ENCODE data around the gene DSE. TPM values are rescaled to one million over a fixed set of nuclear protein-coding genes. Genes with fewer than 3 reads are reported as not detected.

The DSE gene
- total RNA-seq, 4 donors from 2014 or later = 12.6 to 71.8 (median 16.2) TPM

DNA sequence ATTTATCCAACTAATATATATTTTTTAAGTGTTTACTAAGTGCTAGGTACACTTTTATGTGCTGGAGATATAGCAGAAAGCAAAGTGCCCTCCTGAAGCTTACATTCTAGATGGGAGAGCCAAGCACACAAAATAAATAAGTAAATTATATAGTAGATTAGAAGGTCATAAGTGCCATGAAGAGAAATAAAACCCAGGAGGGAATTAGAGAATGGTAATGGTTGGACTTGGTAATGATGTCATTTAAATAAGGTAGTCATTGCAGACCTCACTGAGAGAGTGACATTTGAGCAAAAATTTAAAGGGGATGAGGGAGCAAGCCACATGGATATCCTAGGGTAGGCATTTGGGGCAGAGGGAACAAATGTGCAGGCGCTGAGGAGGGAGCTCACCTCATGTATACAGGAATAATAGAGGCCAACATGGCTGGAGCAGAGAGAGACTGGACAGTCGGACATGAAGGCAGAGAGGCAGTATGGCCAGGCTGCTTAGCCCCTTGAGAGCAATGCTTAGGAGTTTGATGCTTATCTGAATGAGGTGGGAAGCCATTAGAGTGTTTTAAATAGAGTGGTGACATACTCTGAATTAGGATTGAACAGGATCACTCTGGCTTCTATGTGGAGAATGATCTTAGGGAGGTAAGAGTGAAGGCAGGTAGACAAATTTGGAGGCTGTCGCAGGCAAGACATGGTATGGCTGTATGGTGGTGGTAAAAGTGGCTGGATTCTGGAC lies 14.1 kb downstream of the DSE start:
- peaks cover 0 to 11% (median 3%) of the 10 kb centered on the region in 4 donors for H3K4me1 ChIP-seq
- TF ChIP-seq POLR2A (IDR thresholded peaks at IDR 0.05) = no peak
- TF ChIP-seq, protein P1, sequence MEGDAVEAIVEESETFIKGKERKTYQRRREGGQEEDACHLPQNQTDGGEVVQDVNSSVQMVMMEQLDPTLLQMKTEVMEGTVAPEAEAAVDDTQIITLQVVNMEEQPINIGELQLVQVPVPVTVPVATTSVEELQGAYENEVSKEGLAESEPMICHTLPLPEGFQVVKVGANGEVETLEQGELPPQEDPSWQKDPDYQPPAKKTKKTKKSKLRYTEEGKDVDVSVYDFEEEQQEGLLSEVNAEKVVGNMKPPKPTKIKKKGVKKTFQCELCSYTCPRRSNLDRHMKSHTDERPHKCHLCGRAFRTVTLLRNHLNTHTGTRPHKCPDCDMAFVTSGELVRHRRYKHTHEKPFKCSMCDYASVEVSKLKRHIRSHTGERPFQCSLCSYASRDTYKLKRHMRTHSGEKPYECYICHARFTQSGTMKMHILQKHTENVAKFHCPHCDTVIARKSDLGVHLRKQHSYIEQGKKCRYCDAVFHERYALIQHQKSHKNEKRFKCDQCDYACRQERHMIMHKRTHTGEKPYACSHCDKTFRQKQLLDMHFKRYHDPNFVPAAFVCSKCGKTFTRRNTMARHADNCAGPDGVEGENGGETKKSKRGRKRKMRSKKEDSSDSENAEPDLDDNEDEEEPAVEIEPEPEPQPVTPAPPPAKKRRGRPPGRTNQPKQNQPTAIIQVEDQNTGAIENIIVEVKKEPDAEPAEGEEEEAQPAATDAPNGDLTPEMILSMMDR (IDR thresholded peaks at IDR 0.05) = no peak
- H3K4me3 ChIP-seq = no peak overlapping the region
- DNase-seq = no peak
- H3K27me3 ChIP-seq = no peaks in the 10 kb centered on the region
- no peak overlapping the region for H3K27ac ChIP-seq
- no peaks in the 10 kb centered on the region for H3K36me3 ChIP-seq
- no peaks in the 10 kb centered on the region for H3K9me3 ChIP-seq

DNA sequence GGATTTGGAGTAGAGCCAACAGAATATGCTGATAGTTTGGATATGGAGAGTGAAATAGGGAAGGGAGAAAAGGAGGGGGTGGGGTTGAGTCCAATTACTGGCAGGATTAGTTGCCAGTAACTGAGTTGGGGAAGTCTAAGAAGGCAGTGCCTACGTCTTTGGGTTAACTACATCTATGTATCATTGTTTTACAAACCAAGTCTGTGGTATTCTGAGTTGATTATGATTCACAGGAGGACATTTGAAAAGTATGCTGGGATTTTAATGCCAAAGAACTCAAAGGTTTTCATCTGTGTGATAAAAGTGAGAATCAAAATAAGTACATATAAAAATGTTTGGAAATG lies 14.7 kb downstream of the DSE start:
- Histone ChIP-seq H3K27me3 (no peaks in the 10 kb centered on the region), H3K4me3 (no peak overlapping the region), H3K36me3 (no peaks in the 10 kb centered on the region), H3K9me3 (no peaks in the 10 kb centered on the region), H3K27ac (no peak overlapping the region), H3K4me1 (peaks cover 0 to 10% (median 3%) of the 10 kb centered on the region in 4 donors)
- DNase-seq = no peak
- no peak for TF ChIP-seq POLR2A (IDR thresholded peaks at IDR 0.05)
- TF ChIP-seq, protein P1 (IDR thresholded peaks at IDR 0.05) = no peak

GRCh38 chr6:116385921-116386320 lies 15.2 kb downstream of the DSE start:
- H3K27ac ChIP-seq = peak overlapping the region in 3 of 4 donors; percentile 7 to 29 (median 23)
- no peak overlapping the region for H3K4me3 ChIP-seq
- H3K27me3 ChIP-seq = no peaks in the 10 kb centered on the region
- no peaks in the 10 kb centered on the region for H3K36me3 ChIP-seq
- TF ChIP-seq POLR2A (IDR thresholded peaks at IDR 0.05) = no peak
- TF ChIP-seq, protein P1 (IDR thresholded peaks at IDR 0.05) = no peak
- no peak for DNase-seq
- H3K4me1 ChIP-seq = peaks cover 0 to 8% (median 3%) of the 10 kb centered on the region in 4 donors
- H3K9me3 ChIP-seq = no peaks in the 10 kb centered on the region

GRCh38 chr6:116386581-116387299 lies 16.0 kb downstream of the DSE start:
- TF ChIP-seq, protein P1 (IDR thresholded peaks at IDR 0.05) = no peak
- no peak for TF ChIP-seq POLR2A (IDR thresholded peaks at IDR 0.05)
- Histone ChIP-seq H3K4me3 (no peak overlapping the region), H3K27ac (peak overlapping the region in 2 of 4 donors; percentile 23 to 29), H3K27me3 (no peaks in the 10 kb centered on the region), H3K36me3 (no peaks in the 10 kb centered on the region), H3K9me3 (no peaks in the 10 kb centered on the region), H3K4me1 (peaks cover 0 to 10% (median 0%) of the 10 kb centered on the region in 4 donors)
- DNase-seq = no peak

DNA sequence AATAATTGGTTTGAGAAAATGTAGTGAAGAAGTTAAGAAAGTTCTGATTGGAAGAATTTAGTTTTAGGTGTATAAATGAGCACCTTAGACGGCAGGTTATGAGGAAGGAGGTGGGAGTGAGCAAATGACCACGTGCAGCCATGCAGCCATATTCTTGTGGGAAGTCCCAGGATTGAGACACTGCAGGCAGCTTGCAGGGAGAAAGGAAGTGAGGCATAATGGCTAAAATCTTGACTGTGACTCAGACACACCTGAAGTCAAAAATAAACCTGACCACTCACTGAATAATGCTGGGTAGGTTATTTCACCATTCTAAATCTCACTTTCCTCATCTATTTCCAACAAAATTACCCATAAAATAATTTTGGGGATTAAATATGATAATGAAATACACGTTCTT lies 16.6 kb downstream of the DSE start:
- no peak for TF ChIP-seq POLR2A (IDR thresholded peaks at IDR 0.05)
- TF ChIP-seq, protein P1 (IDR thresholded peaks at IDR 0.05) = no peak
- peaks cover 0 to 10% (median 2%) of the 10 kb centered on the region in 4 donors for H3K4me1 ChIP-seq
- H3K27ac ChIP-seq = no peak overlapping the region

More for the DNA sequence above, 16.6 kb downstream of the DSE start:
- Histone ChIP-seq H3K9me3 (no peaks in the 10 kb centered on the region), H3K36me3 (no peaks in the 10 kb centered on the region), H3K4me3 (no peak overlapping the region), H3K27me3 (no peaks in the 10 kb centered on the region)
- no peak for DNase-seq
